HG03460 (cell line): Measurements from ENCODE around the gene DUSP22.

Source experiments
- ATAC-seq: cut with Tn5 transposase; IDR thresholded peaks from one replicate; pipeline ENCODE4 v1.9.1; 2021; ENCODE audit not compliant: unreplicated experiment

DUSP22 gene

DNA sequence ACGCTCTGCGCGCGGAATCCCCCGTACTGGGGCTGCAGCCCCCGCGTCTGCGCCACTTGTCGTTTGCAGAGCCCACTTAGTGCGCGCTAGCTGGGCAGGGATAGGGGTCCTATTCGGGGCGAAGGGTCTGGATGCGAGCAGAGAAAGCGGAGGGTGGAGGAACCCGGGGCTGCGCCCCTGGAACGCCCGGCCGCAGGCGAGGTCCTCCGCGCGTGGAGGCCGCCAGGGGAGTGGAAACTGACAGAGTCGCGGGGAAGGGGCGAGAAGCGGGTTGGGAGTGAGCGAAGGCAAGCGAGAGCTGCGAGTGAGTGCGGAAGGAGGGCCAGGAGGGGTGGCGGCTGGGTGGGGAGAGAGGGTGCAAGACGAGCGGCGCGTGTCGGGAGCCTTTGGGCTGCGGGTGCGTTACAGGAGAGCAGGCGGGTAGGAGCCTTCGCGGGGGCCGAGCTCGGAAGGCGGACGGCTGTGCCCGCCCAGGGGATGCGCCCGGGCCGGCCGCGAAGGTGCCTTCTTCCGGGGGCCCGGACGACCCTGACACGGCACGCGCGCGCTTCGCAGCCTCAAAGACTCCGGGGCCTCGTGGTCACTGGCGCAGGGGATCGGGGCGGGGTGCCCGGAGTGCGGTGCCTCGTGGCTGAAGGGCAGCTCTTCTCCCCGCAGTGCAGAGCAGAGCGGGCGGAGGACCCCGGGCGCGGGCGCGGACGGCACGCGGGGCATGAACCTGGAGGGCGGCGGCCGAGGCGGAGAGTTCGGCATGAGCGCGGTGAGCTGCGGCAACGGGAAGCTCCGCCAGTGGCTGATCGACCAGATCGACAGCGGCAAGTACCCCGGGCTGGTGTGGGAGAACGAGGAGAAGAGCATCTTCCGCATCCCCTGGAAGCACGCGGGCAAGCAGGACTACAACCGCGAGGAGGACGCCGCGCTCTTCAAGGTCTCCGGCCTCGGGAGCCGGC is 100.4 kb downstream of the DUSP22 start:
- ATAC-seq, result no peak

DNA sequence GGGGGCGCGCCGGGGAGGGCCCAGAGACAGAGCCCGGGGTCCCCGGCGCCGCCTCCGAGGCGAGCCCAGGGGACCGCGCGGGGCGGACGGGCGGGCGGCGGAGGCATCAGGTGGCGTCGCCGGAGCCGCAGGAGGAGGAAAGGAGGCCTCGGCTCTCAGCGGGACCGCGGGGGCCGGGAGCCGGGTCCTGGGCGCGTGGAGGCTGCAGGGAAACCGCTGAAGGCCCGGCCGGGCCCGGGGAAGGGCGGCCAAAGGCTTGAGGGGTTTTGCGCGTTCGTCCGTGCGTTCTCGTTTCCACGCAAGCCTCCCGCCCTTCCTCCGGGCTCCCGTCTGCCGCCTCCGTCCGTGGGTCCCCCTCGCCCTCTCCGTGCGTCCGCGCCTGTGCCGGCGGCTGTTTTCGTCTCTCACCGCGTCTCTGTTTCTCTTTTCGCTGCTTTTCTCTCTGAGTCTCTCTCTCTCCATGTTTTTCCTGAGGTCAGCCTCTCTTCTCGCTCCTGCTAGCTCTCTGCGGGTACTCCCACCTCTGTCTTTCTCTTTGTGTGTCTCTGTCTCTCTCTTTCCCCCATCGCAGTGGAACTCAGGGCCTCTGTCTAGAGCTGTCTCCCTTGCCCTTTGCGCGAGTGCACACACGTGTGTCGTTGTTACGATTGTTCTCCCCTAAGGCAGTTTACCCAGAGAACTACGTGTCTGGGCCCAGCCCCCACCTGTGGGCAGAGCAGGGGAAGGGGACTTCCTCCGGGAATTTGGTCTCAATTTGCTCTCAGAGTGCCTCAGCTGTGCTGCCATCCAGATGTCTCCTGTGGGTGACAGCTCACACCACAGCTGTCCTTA is 101.3 kb downstream of the DUSP22 start:
- ATAC-seq, result no peak

DNA sequence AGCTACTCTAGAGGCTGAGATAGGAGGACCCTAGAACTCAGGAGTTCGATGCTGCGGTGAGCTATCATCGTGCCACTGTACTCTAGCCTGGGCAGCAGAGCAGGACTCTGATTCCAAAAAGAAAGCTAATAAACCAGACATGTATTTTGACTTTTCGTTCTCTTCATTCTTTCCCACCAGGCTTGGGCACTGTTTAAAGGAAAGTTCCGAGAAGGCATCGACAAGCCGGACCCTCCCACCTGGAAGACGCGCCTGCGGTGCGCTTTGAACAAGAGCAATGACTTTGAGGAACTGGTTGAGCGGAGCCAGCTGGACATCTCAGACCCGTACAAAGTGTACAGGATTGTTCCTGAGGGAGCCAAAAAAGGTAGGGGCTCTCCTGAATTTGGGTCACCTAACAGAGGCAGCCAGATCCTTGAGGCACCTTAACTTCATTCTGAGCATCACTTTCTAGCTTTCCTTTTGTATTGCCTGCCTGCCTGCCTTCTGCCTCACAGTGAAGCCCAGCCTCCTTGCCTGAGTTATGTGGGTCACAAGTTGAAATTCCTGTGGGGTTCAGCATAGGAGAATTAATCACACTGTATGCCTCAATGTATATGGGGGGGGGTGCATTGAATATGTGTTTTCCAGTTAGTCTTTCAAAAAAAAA is 102.5 kb downstream of the DUSP22 start:
- no peak for ATAC-seq

DNA sequence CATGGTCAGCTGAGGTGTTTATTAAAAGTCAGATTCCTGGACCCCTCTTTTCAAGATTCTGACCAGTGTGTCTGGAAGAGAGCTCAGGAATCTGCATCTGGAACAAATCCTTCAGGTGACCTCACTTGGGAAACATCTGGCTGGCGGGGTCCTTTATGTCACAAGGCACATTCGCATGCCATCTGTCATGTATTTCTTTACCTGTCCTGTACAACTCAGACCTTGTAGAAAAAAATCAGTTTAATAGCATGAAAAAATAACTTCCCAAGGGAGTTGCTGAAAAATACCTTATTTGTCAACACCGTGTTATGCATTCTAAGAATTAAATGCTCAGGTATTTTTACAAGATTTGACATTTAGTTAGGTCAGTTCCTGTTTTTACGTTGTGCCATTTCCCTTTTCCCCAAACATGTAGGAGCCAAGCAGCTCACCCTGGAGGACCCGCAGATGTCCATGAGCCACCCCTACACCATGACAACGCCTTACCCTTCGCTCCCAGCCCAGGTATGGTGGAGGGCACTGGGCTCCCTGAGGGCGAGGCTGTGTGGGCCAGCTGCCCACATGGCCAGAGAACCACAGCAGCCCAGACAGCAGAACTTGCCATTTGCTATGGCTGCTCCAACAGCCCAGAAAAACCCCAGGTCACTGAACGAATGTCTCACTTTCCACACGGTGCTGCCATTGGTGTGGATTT is 103.3 kb downstream of the DUSP22 start:
- no peak for ATAC-seq

DNA sequence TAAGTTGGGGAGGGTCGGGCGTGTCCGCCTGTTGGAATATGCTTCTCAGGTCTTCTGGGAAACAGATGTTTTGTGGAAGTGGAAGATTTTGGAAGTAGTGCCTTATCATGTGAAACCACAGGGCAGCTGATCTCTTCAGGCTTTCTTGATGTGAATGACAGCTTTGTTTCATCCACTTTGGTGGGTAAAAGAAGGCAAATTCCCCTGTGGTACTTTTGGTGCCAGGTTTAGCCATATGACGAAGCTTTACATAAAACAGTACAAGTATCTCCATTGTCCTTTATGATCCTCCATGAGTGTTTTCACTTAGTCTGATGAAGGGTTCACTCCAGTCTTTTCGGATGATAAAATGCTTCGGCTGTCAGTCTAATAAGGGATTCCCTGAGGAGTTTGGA is 103.8 kb downstream of the DUSP22 start:
- no peak for ATAC-seq

DNA sequence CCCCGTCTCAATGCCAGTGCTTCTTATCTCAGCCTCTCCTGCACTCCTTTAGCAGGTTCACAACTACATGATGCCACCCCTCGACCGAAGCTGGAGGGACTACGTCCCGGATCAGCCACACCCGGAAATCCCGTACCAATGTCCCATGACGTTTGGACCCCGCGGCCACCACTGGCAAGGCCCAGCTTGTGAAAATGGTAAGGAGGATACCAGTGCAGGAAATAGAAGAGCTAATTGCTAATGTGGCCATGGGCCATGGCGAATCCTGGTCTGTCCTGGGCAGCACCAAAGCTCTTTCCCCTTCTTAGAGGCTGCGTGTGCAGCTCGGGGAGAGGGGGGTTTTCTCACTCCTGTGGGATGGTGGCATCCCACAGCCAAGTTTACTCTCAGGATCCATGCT is 104.8 kb downstream of the DUSP22 start:
- ATAC-seq, result no peak

DNA sequence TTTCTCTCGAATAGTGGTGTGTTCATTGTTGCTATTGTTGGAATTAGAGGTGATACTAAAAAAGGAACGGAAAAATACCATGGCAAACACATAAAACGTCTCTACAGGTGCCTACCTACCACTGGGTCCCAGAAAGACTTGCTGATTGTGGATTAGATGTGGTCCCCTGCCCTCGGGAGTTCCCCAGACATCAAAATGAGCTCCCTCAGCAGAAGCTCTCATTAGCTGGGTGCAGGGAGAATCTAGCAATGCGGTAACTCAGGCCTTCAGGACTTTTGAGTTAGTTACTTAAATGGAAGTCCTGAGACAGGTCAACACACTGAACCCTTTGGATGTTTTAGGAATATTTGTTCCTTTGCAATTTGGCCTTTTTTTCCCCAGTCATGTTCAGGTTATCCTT is 105.3 kb downstream of the DUSP22 start:
- ATAC-seq, result no peak

DNA sequence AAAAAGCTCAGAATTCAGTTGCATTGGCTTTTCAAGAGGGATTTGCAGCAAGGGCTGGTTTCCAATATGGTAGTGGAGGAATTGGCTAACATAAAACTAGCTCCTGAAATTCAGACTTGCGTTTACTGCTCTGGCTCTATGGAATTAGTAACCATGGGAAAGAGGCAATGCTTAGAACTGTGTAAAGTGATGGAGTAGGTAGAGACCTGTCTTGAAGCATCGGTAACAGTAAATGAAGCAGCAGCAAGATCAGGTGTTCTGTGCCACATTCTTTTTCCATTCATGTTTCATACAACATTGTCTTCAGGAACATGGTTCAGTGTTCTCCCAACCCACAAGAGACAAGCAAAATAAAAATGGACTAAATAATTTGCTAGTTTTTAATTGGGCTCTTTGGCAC is 105.8 kb downstream of the DUSP22 start:
- ATAC-seq, result no peak

DNA sequence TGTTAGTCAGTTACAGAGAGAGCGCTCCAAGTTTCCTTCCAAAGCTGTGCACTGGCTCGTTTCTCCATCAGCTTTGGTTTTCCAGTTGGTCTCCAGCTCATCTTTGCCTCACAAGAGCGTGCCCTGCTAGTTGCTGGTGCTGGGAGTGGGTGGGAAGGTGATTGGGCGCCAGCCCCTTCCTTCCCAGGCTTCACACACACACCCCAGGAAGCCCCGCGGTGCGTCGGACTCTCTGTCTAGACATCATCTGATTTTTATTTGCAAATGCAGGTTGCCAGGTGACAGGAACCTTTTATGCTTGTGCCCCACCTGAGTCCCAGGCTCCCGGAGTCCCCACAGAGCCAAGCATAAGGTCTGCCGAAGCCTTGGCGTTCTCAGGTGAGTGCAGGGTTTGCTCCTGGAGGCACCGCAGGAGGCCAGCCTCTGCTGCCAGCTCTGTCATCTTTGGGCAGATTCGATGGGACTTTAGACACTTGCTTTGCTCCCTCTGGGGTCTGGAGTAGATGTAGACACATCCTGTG is 106.3 kb downstream of the DUSP22 start:
- ATAC-seq, result no peak

DNA sequence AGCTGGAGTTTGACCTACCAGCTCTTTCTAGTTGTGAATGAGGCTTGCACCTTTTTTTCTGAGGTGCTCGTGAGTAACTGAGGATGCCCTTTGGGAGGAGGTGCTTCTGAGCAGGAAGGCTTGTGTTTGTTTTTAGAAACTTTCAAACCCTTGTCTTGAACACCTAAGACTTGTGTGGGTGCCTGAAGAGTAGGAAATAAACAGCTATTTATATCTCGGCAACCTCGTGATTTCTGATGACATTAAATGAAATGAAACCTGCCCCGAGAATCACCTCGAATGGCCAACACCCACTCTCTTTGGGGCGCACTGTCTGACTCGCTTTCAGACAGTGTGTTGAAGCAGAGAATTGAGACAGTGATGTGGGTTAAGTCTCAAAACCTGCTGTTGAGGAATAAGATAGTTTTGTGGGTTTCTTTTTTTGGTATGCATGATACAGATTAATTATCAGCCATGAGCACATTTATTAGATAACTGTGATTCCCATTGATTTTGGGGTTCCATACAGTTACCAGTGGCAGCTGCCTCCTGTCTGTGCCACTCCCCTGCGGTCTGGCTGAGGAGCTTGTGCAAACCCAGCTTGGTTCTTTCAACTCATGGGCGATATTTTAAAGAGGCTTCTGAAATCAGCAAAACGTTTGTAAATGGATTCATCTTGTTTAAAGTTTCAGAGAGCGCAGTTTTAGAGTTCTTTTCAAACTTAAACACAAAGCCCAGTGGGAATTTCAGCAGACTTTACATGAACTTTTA is 107.7 kb downstream of the DUSP22 start:
- peak; percentile 35 for ATAC-seq

DNA sequence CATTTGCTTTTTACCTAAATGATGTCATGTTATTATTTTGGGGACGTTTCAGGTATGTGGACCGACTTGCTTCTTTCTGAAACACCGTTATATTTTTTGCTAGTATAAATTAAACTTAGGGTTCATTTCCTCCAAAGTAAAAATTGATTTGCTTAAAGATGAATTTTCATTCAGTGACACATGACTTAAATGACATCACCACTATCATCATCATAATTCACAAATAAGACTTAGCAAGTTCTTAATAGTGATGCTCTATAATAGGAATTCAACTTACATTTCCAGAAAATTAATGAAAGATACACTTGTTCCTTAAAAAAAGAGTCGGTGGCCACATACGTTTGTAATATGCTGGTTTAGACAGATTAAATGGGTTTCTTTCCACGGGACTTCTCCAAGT is 108.5 kb downstream of the DUSP22 start:
- ATAC-seq, result no peak
